Measurements from ENCODE around the gene GCK. TPM values are rescaled to one million over a fixed set of nuclear protein-coding genes. Genes with fewer than 3 reads are reported as not detected.

Gene GCK
- total RNA-seq, 3 donors from 2014 or later = 0.48 to 1.6 TPM; not detected in 1

DNA sequence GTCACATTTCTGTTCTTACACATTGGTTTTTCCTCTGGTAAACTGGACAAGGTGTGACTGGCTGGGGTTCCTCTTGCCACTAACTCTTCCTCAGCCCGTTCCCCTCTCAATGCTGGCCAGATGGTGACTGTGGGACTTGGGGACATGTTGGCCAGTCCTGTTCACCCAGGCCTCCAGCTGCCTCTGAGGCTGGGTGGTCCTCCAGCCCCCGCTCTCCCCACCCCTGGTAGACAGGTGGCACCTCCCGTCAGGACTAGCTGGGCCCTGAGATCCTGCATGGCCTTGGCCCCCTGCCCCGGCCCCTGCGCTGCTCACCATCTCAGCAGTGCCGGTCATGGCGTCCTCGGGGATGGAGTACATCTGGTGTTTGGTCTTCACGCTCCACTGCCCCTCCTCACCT lies 37.3 kb downstream of the GCK start:
- TF ChIP-seq POLR2AphosphoS5 (IDR thresholded peaks at IDR 0.05) (no peak), POLR2A (IDR thresholded peaks at IDR 0.05) (no peak)
- TF ChIP-seq, protein P1, sequence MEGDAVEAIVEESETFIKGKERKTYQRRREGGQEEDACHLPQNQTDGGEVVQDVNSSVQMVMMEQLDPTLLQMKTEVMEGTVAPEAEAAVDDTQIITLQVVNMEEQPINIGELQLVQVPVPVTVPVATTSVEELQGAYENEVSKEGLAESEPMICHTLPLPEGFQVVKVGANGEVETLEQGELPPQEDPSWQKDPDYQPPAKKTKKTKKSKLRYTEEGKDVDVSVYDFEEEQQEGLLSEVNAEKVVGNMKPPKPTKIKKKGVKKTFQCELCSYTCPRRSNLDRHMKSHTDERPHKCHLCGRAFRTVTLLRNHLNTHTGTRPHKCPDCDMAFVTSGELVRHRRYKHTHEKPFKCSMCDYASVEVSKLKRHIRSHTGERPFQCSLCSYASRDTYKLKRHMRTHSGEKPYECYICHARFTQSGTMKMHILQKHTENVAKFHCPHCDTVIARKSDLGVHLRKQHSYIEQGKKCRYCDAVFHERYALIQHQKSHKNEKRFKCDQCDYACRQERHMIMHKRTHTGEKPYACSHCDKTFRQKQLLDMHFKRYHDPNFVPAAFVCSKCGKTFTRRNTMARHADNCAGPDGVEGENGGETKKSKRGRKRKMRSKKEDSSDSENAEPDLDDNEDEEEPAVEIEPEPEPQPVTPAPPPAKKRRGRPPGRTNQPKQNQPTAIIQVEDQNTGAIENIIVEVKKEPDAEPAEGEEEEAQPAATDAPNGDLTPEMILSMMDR (IDR thresholded peaks at IDR 0.05) = no peak
- Histone ChIP-seq H3K4me3 (no peak overlapping the region), H3K36me3 (no peaks in the 10 kb centered on the region), H3K9me3 (no peaks in the 10 kb centered on the region), H3K4me1 (no peaks in the 10 kb centered on the region), H3K27ac (no peak overlapping the region), H3K27me3 (no peaks in the 10 kb centered on the region)
- peak in 1 of 2 donors; percentile 46 for DNase-seq (ENCODE audit: low spot score in 2 of 2)
- intact Hi-C loops (cut with DNase I; ENCODE audit: low total_unique reads) = no loop called here

DNA sequence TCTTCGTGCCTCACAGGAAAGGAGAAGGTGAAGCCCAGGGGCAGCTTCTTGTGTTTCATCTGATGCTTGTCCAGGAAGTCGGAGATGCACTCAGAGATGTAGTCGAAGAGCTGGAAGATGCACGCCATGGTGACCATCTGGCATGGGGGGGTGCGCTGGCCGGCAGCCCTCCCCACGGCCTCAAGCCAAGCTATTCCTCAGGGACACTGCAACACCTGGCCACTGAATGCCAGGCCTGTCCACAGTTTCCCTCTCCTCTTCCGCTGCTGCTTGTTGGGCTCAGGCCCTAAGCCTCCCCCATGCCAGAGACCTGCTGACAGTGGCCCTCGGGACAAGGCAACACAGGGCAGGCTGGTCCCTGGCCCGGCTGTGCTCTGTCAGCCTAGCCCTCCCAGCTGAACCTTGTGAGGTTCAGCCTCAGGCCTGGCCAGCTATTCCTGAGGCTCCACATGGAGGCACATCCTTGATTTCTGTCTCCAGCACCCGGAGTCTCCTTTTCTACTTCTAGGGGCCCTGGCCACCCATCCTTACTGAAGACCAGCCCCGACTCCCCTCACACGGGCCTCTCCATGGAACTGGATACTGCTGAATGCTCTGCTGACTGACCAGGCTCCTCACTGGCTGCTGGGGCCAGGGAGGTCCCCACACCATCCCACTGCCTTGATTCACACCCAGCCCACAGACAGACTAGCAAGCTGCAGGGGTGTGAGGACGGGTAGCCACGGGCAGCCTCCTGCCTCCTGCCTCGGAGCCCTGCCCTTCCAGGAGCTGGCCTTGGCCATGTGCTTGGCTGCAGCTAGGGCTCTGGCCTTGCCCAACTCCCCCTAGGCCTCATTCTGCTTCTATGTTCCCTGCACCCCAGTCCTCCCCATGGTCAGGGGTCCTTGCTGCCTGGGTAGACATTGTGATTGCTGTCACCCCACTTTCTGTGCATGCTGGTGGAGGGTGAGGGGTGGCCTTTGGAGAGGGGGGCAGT lies 38.0 kb downstream of the GCK start:
- TF ChIP-seq, protein P1 (IDR thresholded peaks at IDR 0.05) = no peak
- TF ChIP-seq POLR2AphosphoS5 (IDR thresholded peaks at IDR 0.05) (no peak), POLR2A (IDR thresholded peaks at IDR 0.05) (no peak)
- Histone ChIP-seq H3K27me3 (peaks cover 0 to under 1% of the 10 kb centered on the region in 2 donors), H3K4me3 (no peak overlapping the region), H3K9me3 (no peaks in the 10 kb centered on the region), H3K27ac (no peak overlapping the region), H3K4me1 (peaks cover 0 to under 1% of the 10 kb centered on the region in 2 donors), H3K36me3 (no peaks in the 10 kb centered on the region)
- DNase-seq (ENCODE audit: low spot score in 2 of 2) = no peak
- intact Hi-C loops (cut with DNase I; ENCODE audit: low total_unique reads) = no loop called here

- DNase-seq (ENCODE audit: low spot score in 2 of 2) = no peak
- Histone ChIP-seq H3K27ac (no peak overlapping the region), H3K27me3 (peaks cover 0 to 9% of the 10 kb centered on the region in 2 donors), H3K4me1 (peaks cover 0 to 5% of the 10 kb centered on the region in 2 donors), H3K36me3 (no peaks in the 10 kb centered on the region), H3K4me3 (no peak overlapping the region), H3K9me3 (no peaks in the 10 kb centered on the region)
- TF ChIP-seq, protein P1 (IDR thresholded peaks at IDR 0.05) = no peak
- TF ChIP-seq POLR2AphosphoS5 (IDR thresholded peaks at IDR 0.05) = no peak
- no peak for TF ChIP-seq POLR2A (IDR thresholded peaks at IDR 0.05)
- intact Hi-C loops (cut with DNase I; ENCODE audit: low total_unique reads) = no loop called here
Measured at GRCh38 chr7:44150466-44150832, 38.8 kb downstream of the GCK start.

DNA sequence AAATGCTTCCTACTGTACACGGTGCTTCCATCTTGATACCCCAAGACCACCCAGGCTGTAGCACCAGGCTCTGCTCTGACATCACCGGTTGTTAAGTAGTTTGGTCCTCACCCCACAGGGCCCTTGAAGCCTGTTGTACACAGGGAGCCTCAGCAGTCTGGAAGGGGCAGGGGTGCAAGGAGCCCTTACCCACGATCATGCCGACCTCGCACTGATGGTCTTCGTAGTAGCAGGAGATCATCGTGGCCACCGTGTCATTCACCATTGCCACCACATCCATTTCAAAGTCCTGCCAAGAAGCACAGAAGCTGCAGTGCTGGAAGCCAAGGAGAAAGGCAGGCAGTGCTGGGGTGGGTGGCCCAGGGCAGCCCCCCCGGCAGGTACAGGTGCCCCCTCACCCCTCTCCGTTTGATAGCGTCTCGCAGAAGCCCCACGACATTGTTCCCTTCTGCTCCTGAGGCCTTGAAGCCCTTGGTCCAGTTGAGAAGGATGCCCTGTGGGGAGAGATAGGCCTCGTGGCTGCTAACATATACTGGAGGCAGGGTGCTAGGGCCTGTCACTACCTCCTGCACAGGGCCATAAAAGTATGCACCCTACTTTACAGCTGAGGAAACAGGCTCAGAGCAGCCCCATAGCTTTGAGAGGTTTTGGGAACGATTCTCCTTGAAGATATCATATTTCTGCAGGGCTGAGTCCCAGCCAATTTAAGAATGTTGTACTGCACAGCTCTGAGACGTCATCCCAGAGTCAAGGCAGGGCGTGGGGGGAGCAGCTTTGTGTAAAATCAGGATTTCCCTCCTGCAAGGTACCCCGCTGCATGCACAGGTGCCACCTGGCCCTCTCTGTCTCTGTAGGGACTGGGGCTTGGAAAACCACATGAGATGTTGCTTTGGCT lies 39.4 kb downstream of the GCK start:
- Histone ChIP-seq H3K4me3 (no peak overlapping the region), H3K4me1 (peaks cover 0 to 5% of the 10 kb centered on the region in 2 donors), H3K9me3 (no peaks in the 10 kb centered on the region), H3K27me3 (peaks cover 0 to 11% of the 10 kb centered on the region in 2 donors), H3K27ac (no peak overlapping the region), H3K36me3 (no peaks in the 10 kb centered on the region)
- DNase-seq (ENCODE audit: low spot score in 2 of 2) = no peak
- TF ChIP-seq POLR2A (IDR thresholded peaks at IDR 0.05) = no peak
- intact Hi-C loops (cut with DNase I; ENCODE audit: low total_unique reads) = no loop called here

DNA sequence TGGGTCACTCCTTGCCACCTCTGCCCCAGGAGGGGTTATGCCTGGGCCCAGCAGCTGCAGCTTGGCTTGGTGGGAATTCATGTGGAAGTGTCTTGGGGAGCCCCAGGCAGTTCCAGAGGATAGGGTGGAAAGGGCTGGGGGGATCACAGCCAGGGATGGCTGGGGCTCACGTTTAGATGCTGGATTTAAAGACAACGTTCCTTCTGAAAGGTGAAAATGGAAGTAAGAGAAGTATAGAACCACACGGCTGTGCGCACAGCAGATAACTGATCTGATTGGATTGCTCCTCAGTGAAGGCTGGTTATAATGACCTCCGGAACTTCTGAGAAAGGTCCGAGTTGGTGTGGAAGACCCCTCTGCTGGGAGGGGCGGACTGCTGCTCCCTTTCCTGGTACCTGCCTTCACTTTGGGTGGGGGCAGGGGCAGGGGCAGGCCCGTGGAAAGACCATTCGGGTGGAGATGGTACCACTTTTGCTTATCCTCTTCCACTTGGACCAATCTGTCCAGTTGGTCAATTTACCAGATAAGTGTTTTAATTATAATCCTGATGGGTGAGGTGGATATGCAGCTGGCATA lies 40.2 kb downstream of the GCK start:
- TF ChIP-seq, protein P1 (IDR thresholded peaks at IDR 0.05) = no peak
- TF ChIP-seq POLR2AphosphoS5 (IDR thresholded peaks at IDR 0.05) = no peak
- no peak for TF ChIP-seq POLR2A (IDR thresholded peaks at IDR 0.05)
- Histone ChIP-seq H3K36me3 (no peaks in the 10 kb centered on the region), H3K4me1 (peaks cover 0 to 5% of the 10 kb centered on the region in 2 donors), H3K27me3 (peaks cover 0 to 11% of the 10 kb centered on the region in 2 donors), H3K4me3 (no peak overlapping the region), H3K27ac (no peak overlapping the region), H3K9me3 (no peaks in the 10 kb centered on the region)
- no peak for DNase-seq (ENCODE audit: low spot score in 2 of 2)
- intact Hi-C loops (cut with DNase I; ENCODE audit: low total_unique reads) = no loop called here

Measured in breast epithelium (tissue), 4 donors.